Ectodermal cell (in vitro differentiated cells): ENCODE measurements around the gene COG3.

Experiments used
- H3K27ac ChIP-seq: 2 replicates; pipeline ENCODE4 v1.7.0; 2013; ENCODE audit warnings: mild to moderate bottlenecking, low read depth, low read length; ENCODE audit not compliant: insufficient read depth, poor library complexity, severe bottlenecking
- H3K27me3 ChIP-seq: 2 replicates; pipeline ENCODE4 v1.7.0; 2013; ENCODE audit warnings: mild to moderate bottlenecking, low read length; ENCODE audit not compliant: insufficient read depth, control insufficient read depth, poor library complexity, severe bottlenecking
- H3K36me3 ChIP-seq: one replicate; pipeline ENCODE4 v1.7.0; 2013; ENCODE audit warnings: low read length; ENCODE audit not compliant: control insufficient read depth, insufficient read depth
- H3K4me1 ChIP-seq: one replicate; pipeline ENCODE4 v1.7.0; 2013; ENCODE audit warnings: low read length; ENCODE audit not compliant: control insufficient read depth, insufficient read depth
- H3K4me3 ChIP-seq: 2 replicates; pipeline ENCODE4 v1.7.0; 2013; ENCODE audit warnings: low read depth, low read length, control low read depth; ENCODE audit not compliant: insufficient read depth
- H3K9me3 ChIP-seq: 2 replicates; pipeline ENCODE4 v1.7.0; 2013; ENCODE audit warnings: mild to moderate bottlenecking, low read length, moderate library complexity; ENCODE audit not compliant: control insufficient read depth
- WGBS, 2 experiments: methylation state at CpG; one replicate each; pipeline ENCODE4 v1.1.7; 2013; ENCODE audit warnings: missing lambda C conversion rate in 2 of 2; 5-methylcytosine and 5-hydroxymethylcytosine counted together

Gene COG3

GRCh38 chr13:45433381-45433790 lies 31.4 kb upstream of the COG3 start:
- no peak overlapping the region for H3K4me3 ChIP-seq
- H3K9me3 ChIP-seq = no peaks in the 10 kb centered on the region
- no peak overlapping the region for H3K27ac ChIP-seq
- no peaks in the 10 kb centered on the region for H3K4me1 ChIP-seq
- H3K36me3 ChIP-seq = no peaks in the 10 kb centered on the region
- WGBS, 2 experiments = 89 to 92% methylated on average over 5 of the region's 5 CpGs
- no peaks in the 10 kb centered on the region for H3K27me3 ChIP-seq

- Histone ChIP-seq H3K4me3 (no peak overlapping the region), H3K27me3 (no peaks in the 10 kb centered on the region), H3K36me3 (no peaks in the 10 kb centered on the region), H3K27ac (no peak overlapping the region), H3K4me1 (no peaks in the 10 kb centered on the region), H3K9me3 (no peaks in the 10 kb centered on the region)
- WGBS, 2 experiments = 90 to 91% methylated on average over 7 of the region's 8 CpGs
Observed at GRCh38 chr13:45434556-45435371, 30.0 kb upstream of the COG3 start.

GRCh38 chr13:45436332-45436731 lies 28.4 kb upstream of the COG3 start:
- Histone ChIP-seq H3K9me3 (no peaks in the 10 kb centered on the region), H3K27me3 (no peaks in the 10 kb centered on the region), H3K4me3 (no peak overlapping the region), H3K36me3 (no peaks in the 10 kb centered on the region), H3K27ac (no peak overlapping the region), H3K4me1 (no peaks in the 10 kb centered on the region)
- 91 to 93% methylated on average over 9 of the region's 9 CpGs for WGBS, 2 experiments

- Histone ChIP-seq H3K36me3 (no peaks in the 10 kb centered on the region), H3K9me3 (no peaks in the 10 kb centered on the region), H3K27me3 (no peaks in the 10 kb centered on the region), H3K4me1 (no peaks in the 10 kb centered on the region), H3K27ac (no peak overlapping the region), H3K4me3 (no peak overlapping the region)
- WGBS, 2 experiments = 93 to 95% methylated on average over 4 of the region's 4 CpGs
Observed at GRCh38 chr13:45436953-45437352, 27.8 kb upstream of the COG3 start.

GRCh38 chr13:45437947-45438346 lies 26.8 kb upstream of the COG3 start:
- WGBS, 2 experiments = 81 to 82% methylated on average over 4 of the region's 4 CpGs
- Histone ChIP-seq H3K27ac (no peak overlapping the region), H3K4me1 (no peaks in the 10 kb centered on the region), H3K27me3 (no peaks in the 10 kb centered on the region), H3K4me3 (no peak overlapping the region), H3K36me3 (no peaks in the 10 kb centered on the region), H3K9me3 (no peaks in the 10 kb centered on the region)

- H3K36me3 ChIP-seq = no peaks in the 10 kb centered on the region
- 86 to 93% methylated on average over 4 of the region's 4 CpGs for WGBS, 2 experiments
- no peaks in the 10 kb centered on the region for H3K4me1 ChIP-seq
- H3K27ac ChIP-seq = no peak overlapping the region
- H3K9me3 ChIP-seq = no peaks in the 10 kb centered on the region
- no peaks in the 10 kb centered on the region for H3K27me3 ChIP-seq
- no peak overlapping the region for H3K4me3 ChIP-seq
Observed at GRCh38 chr13:45439008-45439407, 25.7 kb upstream of the COG3 start.

GRCh38 chr13:45439781-45440462 lies 24.8 kb upstream of the COG3 start:
- Histone ChIP-seq H3K27me3 (no peaks in the 10 kb centered on the region), H3K4me3 (no peak overlapping the region), H3K9me3 (no peaks in the 10 kb centered on the region), H3K36me3 (no peaks in the 10 kb centered on the region), H3K4me1 (no peaks in the 10 kb centered on the region), H3K27ac (no peak overlapping the region)
- WGBS, 2 experiments = 78 to 92% methylated on average over 1 to 2 of the region's 3 CpGs

GRCh38 chr13:45441633-45442032 lies 23.1 kb upstream of the COG3 start:
- Histone ChIP-seq H3K36me3 (no peaks in the 10 kb centered on the region), H3K27me3 (no peaks in the 10 kb centered on the region), H3K4me1 (no peaks in the 10 kb centered on the region), H3K4me3 (no peak overlapping the region), H3K27ac (no peak overlapping the region), H3K9me3 (no peaks in the 10 kb centered on the region)
- WGBS, 2 experiments = 69 to 75% methylated on average over 2 of the region's 2 CpGs

- no peaks in the 10 kb centered on the region for H3K36me3 ChIP-seq
- no peak overlapping the region for H3K27ac ChIP-seq
- H3K4me1 ChIP-seq = no peaks in the 10 kb centered on the region
- WGBS, 2 experiments = 89 to 91% methylated on average over 6 of the region's 6 CpGs
- H3K9me3 ChIP-seq = no peaks in the 10 kb centered on the region
- no peak overlapping the region for H3K4me3 ChIP-seq
- H3K27me3 ChIP-seq = no peaks in the 10 kb centered on the region
Observed at GRCh38 chr13:45445053-45445452, 19.7 kb upstream of the COG3 start.

GRCh38 chr13:45446181-45446580 lies 18.6 kb upstream of the COG3 start:
- H3K27ac ChIP-seq = no peak overlapping the region
- no peaks in the 10 kb centered on the region for H3K9me3 ChIP-seq
- H3K36me3 ChIP-seq = no peaks in the 10 kb centered on the region
- no peak overlapping the region for H3K4me3 ChIP-seq
- no peaks in the 10 kb centered on the region for H3K4me1 ChIP-seq
- H3K27me3 ChIP-seq = no peaks in the 10 kb centered on the region
- 87 to 91% methylated on average over 7 of the region's 7 CpGs for WGBS, 2 experiments
